Mucosa of rectum (tissue), 2 donors: Measurements from ENCODE around the gene AP4M1.

Source experiments
- H3K27ac ChIP-seq, 2 donors: one replicate each; pipeline ENCODE4 v1.7.0; 2013; ENCODE audit warnings: inconsistent platforms in 2 of 2, low read depth in 2 of 2, low read length in 2 of 2
- H3K27me3 ChIP-seq, 2 donors: one replicate each; pipeline ENCODE4 v1.7.0; 2013; ENCODE audit warnings: low read length in 2 of 2; ENCODE audit not compliant: control insufficient read depth in 2 of 2, insufficient read depth in 2 of 2
- H3K36me3 ChIP-seq, 2 donors: one replicate each; pipeline ENCODE4 v1.7.0; 2013; ENCODE audit warnings: low read length in 2 of 2; ENCODE audit not compliant: control insufficient read depth in 2 of 2, insufficient read depth in 2 of 2
- H3K4me1 ChIP-seq, 2 donors: one replicate each; pipeline ENCODE4 v1.7.0; 2013; ENCODE audit warnings: low read length in 2 of 2, mild to moderate bottlenecking in 1 of 2; ENCODE audit not compliant: control insufficient read depth in 2 of 2, insufficient read depth in 2 of 2
- H3K4me3 ChIP-seq, 2 donors: one replicate each; pipeline ENCODE4 v1.7.0; 2013; ENCODE audit warnings: low read length in 2 of 2
- H3K9ac ChIP-seq, 2 donors: one replicate each; pipeline ENCODE4 v1.7.0; 2013; ENCODE audit warnings: low read length in 2 of 2, low read depth in 1 of 2, mild to moderate bottlenecking in 1 of 2
- H3K9me3 ChIP-seq, 2 donors: one replicate each; pipeline ENCODE4 v1.7.0; 2013; ENCODE audit warnings: low read length in 2 of 2; ENCODE audit not compliant: control insufficient read depth in 2 of 2
- donor health status: healthy.
- donor health status: Normal muscosa, but diverticular disease.

The AP4M1 gene

GRCh38 chr7:100093498-100093897 is 7.9 kb upstream of the AP4M1 start:
- Histone ChIP-seq H3K36me3 (peaks cover 70 to 81% of the 10 kb centered on the region in 2 donors), H3K4me3 (no peak overlapping the region), H3K9me3 (no peaks in the 10 kb centered on the region), H3K4me1 (peaks cover 7 to 8% of the 10 kb centered on the region in 2 donors), H3K27ac (no peak overlapping the region), H3K27me3 (no peaks in the 10 kb centered on the region), H3K9ac (no peak overlapping the region)

DNA sequence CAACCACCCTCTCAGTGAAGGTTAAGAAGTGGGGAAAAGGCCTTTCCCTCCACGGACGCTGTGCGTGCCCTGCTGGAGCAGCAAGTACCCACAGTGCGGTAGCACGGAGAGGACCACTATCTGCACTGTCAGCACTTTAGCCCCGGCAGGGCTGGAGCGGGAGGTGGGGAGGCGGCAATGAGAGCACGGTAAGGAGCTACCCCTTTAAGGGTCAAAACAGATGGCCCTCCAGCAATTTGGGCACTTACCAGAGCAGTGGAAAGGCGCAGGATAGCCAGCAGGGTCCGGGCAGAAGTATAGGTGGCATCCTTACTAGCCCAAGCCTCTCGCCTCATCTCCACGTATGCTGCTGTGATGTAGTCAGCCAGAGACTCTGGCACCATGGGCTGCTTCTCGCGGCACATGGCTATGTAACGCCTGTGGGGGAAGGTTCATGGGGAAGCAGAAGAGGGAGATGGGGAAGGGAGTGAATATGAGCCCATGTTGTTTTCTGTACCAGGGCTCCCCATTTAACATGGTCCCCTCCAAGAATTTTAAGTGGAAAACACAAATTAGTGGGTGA is 7.4 kb upstream of the AP4M1 start:
- Histone ChIP-seq H3K27ac (no peak overlapping the region), H3K4me3 (no peak overlapping the region), H3K36me3 (peaks cover 75 to 86% of the 10 kb centered on the region in 2 donors), H3K4me1 (peaks cover 7 to 8% of the 10 kb centered on the region in 2 donors), H3K9me3 (no peaks in the 10 kb centered on the region), H3K9ac (no peak overlapping the region), H3K27me3 (no peaks in the 10 kb centered on the region)

- Histone ChIP-seq H3K27ac (no peak overlapping the region), H3K9ac (no peak overlapping the region), H3K9me3 (no peaks in the 10 kb centered on the region), H3K4me3 (no peak overlapping the region), H3K27me3 (no peaks in the 10 kb centered on the region), H3K36me3 (peaks cover 82 to 86% of the 10 kb centered on the region in 2 donors), H3K4me1 (peaks cover 5 to 12% of the 10 kb centered on the region in 2 donors)
Observed at GRCh38 chr7:100095289-100095688, 6.2 kb upstream of the AP4M1 start.

DNA sequence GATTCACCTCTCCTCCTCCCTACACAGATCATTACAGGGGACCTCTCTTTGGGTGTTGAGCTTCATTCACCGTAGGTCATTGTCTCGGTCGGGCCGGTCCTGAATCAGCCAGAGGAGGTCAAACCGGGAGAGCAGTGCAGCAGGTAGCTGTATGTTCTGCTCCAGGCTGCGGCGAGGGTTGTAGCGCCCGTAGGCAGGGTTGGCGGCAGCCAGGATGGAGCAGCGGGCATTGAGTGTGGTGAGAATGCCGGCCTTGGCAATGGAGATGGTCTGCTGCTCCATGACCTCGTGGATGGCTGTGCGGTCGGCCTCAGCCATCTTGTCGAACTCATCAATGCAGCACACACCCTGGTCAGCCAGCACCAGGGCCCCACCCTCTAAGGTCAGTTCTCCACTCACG is 5.7 kb upstream of the AP4M1 start:
- Histone ChIP-seq H3K36me3 (peaks cover 78 to 82% of the 10 kb centered on the region in 2 donors), H3K9ac (no peak overlapping the region), H3K27me3 (no peaks in the 10 kb centered on the region), H3K9me3 (no peaks in the 10 kb centered on the region), H3K4me1 (peaks cover 5 to 12% of the 10 kb centered on the region in 2 donors), H3K27ac (no peak overlapping the region), H3K4me3 (no peak overlapping the region)

DNA sequence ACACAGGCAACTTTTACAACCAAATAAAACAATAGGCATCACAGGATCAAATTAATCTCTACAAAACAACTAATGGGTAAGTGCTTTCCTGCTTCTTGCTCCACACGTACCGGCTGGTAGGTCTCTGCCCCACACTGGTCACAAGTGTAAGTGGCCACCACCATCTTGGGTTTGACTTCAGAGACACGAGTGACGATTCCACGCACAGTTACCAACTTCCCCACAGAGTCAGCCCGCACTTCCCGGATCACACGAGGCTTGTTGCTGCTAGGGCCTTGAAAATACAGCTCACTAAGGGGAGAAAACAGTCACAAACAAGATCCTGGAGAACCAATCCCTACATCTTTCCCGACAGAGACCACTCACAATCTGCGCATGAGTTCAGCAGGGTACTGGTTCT is 2.5 kb upstream of the AP4M1 start:
- Histone ChIP-seq H3K9me3 (no peaks in the 10 kb centered on the region), H3K9ac (no peak overlapping the region), H3K36me3 (peaks cover 46 to 56% of the 10 kb centered on the region in 2 donors), H3K4me1 (peaks cover 11 to 17% of the 10 kb centered on the region in 2 donors), H3K27me3 (no peaks in the 10 kb centered on the region), H3K27ac (no peak overlapping the region), H3K4me3 (peak overlapping the region in 1 of 2 donors; percentile 16)

DNA sequence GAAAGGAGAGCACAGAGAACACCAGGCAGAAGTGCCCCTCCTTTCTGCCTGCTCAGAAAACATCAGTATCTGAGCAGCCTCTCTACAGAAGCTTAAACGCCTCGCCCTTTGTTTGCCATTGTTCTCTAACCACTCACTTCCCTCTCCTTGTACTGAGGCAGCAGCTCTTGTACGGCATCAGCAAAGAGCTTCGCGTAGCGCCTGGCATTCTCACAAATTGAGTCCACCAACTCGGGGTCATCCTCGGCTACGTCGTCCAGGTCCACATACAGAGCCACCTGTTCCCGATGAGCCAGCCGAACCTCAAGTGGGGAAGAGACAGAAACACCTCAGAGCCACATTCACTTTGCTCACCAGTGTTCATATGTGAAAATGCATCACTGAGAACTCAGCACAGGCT is 2.0 kb upstream of the AP4M1 start:
- Histone ChIP-seq H3K4me1 (peaks cover 11 to 17% of the 10 kb centered on the region in 2 donors), H3K9me3 (no peaks in the 10 kb centered on the region), H3K27me3 (no peaks in the 10 kb centered on the region), H3K36me3 (peaks cover 42 to 52% of the 10 kb centered on the region in 2 donors), H3K27ac (no peak overlapping the region), H3K4me3 (peak overlapping the region; percentile 84 to 86), H3K9ac (peak overlapping the region in 1 of 2 donors; percentile 68)

DNA sequence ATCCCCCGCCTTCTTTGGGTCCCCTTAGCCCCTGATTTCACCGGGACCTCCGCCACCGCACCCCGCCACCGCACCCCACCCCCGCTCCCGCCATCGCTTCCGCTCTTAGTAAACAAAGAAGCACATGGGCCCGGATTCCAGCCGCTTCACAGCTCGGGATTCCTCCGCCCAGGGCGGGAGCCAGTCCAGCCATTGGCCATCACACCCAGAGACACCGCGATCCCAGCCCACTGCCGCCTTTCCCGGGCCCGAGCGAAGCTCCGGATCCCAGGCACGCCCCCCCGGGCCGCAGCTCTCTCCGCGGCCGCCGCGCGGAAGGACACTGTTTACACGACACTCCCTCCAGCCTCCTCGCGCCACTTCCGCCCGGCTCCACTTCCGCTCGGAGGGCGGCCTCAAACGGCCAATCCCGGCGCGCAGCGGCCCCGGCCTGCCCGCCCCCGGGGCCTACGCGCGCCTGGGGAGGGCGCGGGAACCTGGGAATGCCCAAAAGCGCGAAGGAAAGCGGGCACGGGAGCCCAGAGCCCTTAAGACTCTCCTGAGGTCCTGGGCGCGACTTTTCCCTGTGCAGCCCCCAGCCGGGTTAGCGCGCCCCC is 925 bp upstream of the AP4M1 start:
- Histone ChIP-seq H3K27me3 (no peaks in the 10 kb centered on the region), H3K9ac (peak overlapping the region; percentile 68 to 85), H3K27ac (peak overlapping the region; percentile 89 to 90), H3K4me3 (peak overlapping the region; percentile 84 to 86), H3K36me3 (peaks cover 43 to 47% of the 10 kb centered on the region in 2 donors), H3K4me1 (peaks cover 11 to 17% of the 10 kb centered on the region in 2 donors), H3K9me3 (no peaks in the 10 kb centered on the region)

DNA sequence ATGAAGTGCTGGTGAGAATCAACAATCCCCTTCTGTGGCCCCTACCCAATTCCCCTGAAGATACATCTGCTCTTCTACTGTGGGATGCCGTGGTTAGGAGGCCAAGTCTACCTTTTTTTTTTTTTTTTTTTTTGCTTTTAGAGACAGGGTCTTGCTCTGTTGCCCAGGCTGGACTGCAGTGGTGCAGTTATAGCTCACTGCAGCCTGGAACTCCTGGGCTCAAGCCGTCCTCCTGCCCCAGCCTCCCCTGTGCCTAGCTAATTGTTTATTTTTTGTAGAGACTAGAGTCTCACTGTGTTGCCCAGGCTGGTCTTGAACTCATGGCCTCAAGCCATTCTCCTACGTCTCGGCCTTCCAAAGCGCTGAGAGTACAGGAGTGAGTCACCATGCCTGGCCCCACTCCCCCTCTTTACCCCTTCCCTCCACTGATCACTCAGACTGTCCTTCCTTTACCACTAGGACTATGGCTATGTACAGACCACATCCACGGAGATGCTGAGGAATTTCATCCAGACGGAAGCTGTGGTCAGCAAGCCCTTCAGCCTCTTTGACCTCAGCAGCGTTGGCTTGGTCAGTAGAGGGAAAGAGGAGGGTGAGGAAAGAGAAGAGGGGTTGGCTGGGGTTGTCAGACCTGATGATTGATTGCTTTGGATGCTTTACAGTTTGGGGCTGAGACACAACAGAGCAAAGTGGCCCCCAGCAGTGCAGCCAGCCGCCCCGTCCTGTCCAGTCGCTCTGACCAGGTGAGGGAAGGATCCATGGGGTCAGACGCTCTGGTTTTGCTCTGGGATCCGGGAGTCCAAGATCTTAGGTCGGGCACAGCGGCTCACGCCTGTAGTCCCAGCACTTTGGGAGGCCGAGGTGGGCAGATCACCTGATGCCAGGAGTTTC is 1.8 kb downstream of the AP4M1 start:
- no peaks in the 10 kb centered on the region for H3K9me3 ChIP-seq
- H3K27me3 ChIP-seq: no peaks in the 10 kb centered on the region
- H3K27ac ChIP-seq: no peak overlapping the region
- peaks cover 34 to 48% of the 10 kb centered on the region in 2 donors for H3K36me3 ChIP-seq
- H3K9ac ChIP-seq: no peak overlapping the region
- peaks cover 11 to 17% of the 10 kb centered on the region in 2 donors for H3K4me1 ChIP-seq
- no peak overlapping the region for H3K4me3 ChIP-seq

DNA sequence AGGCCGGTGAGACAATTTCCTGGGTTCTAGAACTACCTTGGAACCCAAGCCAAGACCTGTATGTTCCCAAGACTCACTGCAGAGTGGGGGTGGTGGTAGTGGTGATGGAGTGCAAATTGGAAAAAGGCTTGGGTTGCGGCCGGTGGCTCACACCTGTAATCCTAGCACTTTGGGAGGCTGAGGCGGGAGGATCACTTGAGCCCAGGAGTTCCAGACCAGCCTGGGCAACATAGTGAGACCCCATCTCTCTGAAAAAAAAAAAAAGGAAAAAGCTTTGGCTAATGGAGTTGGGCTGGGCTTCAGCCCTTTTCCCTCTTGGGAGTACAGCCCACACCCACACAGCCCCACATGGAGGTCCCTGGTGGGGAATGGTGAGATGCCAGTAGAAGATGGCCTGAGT is 4.1 kb downstream of the AP4M1 start:
- Histone ChIP-seq H3K9me3 (no peaks in the 10 kb centered on the region), H3K4me3 (no peak overlapping the region), H3K4me1 (peaks cover 5 to 6% of the 10 kb centered on the region in 2 donors), H3K27me3 (no peaks in the 10 kb centered on the region), H3K9ac (no peak overlapping the region), H3K36me3 (peaks cover 21 to 54% of the 10 kb centered on the region in 2 donors), H3K27ac (no peak overlapping the region)

GRCh38 chr7:100106633-100107032 is 5.2 kb downstream of the AP4M1 start:
- H3K4me1 ChIP-seq: peaks cover 4 to 5% of the 10 kb centered on the region in 2 donors
- no peaks in the 10 kb centered on the region for H3K9me3 ChIP-seq
- no peak overlapping the region for H3K4me3 ChIP-seq
- no peak overlapping the region for H3K27ac ChIP-seq
- H3K27me3 ChIP-seq: no peaks in the 10 kb centered on the region
- peaks cover 29 to 62% of the 10 kb centered on the region in 2 donors for H3K36me3 ChIP-seq
- no peak overlapping the region for H3K9ac ChIP-seq
